Activated naive CD4-positive, alpha-beta T cell treated with anti-CD3 and anti-CD28 coated beads for 36 hours (primary cell): Measurements from ENCODE around the gene SLC35F3. TPM values are rescaled to one million over a fixed set of nuclear protein-coding genes. Genes with fewer than 3 reads are reported as not detected.
"Not testable (repeated sequence)": the region's sequence is repeated elsewhere in the genome, so short reads cannot be mapped to it uniquely, and the experiment has no call there.

Source experiments
- CTCF ChIA-PET: fragments of 350-600 bp; sonication (Branson Sonifier 250); formaldehyde crosslinking; loops from one replicate; lab custom pipeline; 2021; ENCODE audit warnings: antibody characterized with exemption; lab: Charles Lee
- DNase-seq: peaks from one replicate; pipeline ENCODE4 v3.0.0-alpha.2; 2020
- H3K27ac Mint-ChIP-seq: one replicate; pipeline ENCODE4 v1.8.0; 2021; ENCODE audit warnings: mild to moderate bottlenecking, mixed read lengths
- H3K27me3 Mint-ChIP-seq: one replicate; pipeline ENCODE4 v1.8.0; 2021; ENCODE audit warnings: low read depth, mixed read lengths
- H3K36me3 Mint-ChIP-seq: one replicate; pipeline ENCODE4 v1.8.0; 2021; ENCODE audit warnings: low read depth, mixed read lengths
- H3K4me1 Mint-ChIP-seq: one replicate; pipeline ENCODE4 v1.8.0; 2021; ENCODE audit warnings: low read depth, mixed read lengths
- H3K4me3 Mint-ChIP-seq: one replicate; pipeline ENCODE4 v1.8.0; 2021; ENCODE audit warnings: mild to moderate bottlenecking, moderate library complexity, mixed read lengths
- H3K9me3 Mint-ChIP-seq: one replicate; pipeline ENCODE4 v1.8.0; 2021; ENCODE audit warnings: mixed read lengths
- intact Hi-C: fragments of 100-400 bp; cut with micrococcal nuclease; formaldehyde crosslinking; loops from one replicate; pipeline ENCODE4 v1.15.1; 2023
- total RNA-seq, 2 experiments: library from RNA; stranded (reverse); gene quantifications; one replicate each; pipeline ENCODE4 v1.2.3, GENCODE V29; 2021

Gene SLC35F3
- total RNA-seq, 2 experiments from 2014 or later, result not detected

- Mint-ChIP-seq H3K4me3 (no peak overlapping the region), H3K4me1 (no peaks in the 10 kb centered on the region), H3K27ac (no peak overlapping the region), H3K9me3 (peaks cover 12% of the 10 kb centered on the region), H3K36me3 (no peaks in the 10 kb centered on the region), H3K27me3 (peaks cover 6% of the 10 kb centered on the region)
- intact Hi-C loops, result no loop called here
- DNase-seq, result no peak
- CTCF ChIA-PET, result no interaction called here
Observed at GRCh38 chr1:233884461-233885151, 19.9 kb upstream of the SLC35F3 start.

GRCh38 chr1:233885196-233885920 is 19.1 kb upstream of the SLC35F3 start:
- Mint-ChIP-seq H3K27me3 (peaks cover 4% of the 10 kb centered on the region), H3K4me3 (no peak overlapping the region), H3K9me3 (peaks cover 10% of the 10 kb centered on the region), H3K36me3 (peaks cover 1% of the 10 kb centered on the region), H3K27ac (no peak overlapping the region), H3K4me1 (no peaks in the 10 kb centered on the region)
- CTCF ChIA-PET, result no interaction called here
- no peak for DNase-seq
- intact Hi-C loops, result no loop called here

- DNase-seq, intact Hi-C loops, H3K4me3 Mint-ChIP-seq, H3K36me3 Mint-ChIP-seq, H3K4me1 Mint-ChIP-seq, H3K27me3 Mint-ChIP-seq, H3K27ac Mint-ChIP-seq, CTCF ChIA-PET: not testable (repeated sequence)
- H3K9me3 Mint-ChIP-seq, result peaks cover 15% of the 10 kb centered on the region
Observed at GRCh38 chr1:233891151-233891550, 13.3 kb upstream of the SLC35F3 start.

GRCh38 chr1:233897325-233898162 is 6.9 kb upstream of the SLC35F3 start:
- intact Hi-C loops, result no loop called here
- peaks cover 4% of the 10 kb centered on the region for H3K9me3 Mint-ChIP-seq
- H3K4me3 Mint-ChIP-seq, result no peak overlapping the region
- CTCF ChIA-PET, result no interaction called here
- peaks cover 16% of the 10 kb centered on the region for H3K27me3 Mint-ChIP-seq
- no peak overlapping the region for H3K27ac Mint-ChIP-seq
- H3K4me1 Mint-ChIP-seq, result no peaks in the 10 kb centered on the region
- H3K36me3 Mint-ChIP-seq, result no peaks in the 10 kb centered on the region
- DNase-seq, result no peak

- no peak overlapping the region for H3K4me3 Mint-ChIP-seq
- H3K27me3 Mint-ChIP-seq, result peaks cover 40% of the 10 kb centered on the region
- H3K9me3 Mint-ChIP-seq, result peaks cover 4% of the 10 kb centered on the region
- peaks cover 2% of the 10 kb centered on the region for H3K36me3 Mint-ChIP-seq
- H3K4me1 Mint-ChIP-seq, result peaks cover 8% of the 10 kb centered on the region
- H3K27ac Mint-ChIP-seq, result no peak overlapping the region
- intact Hi-C loops, result no loop called here
- CTCF ChIA-PET, result no interaction called here
- no peak for DNase-seq
Observed at GRCh38 chr1:233901495-233901894, 3.0 kb upstream of the SLC35F3 start.

- peaks cover 8% of the 10 kb centered on the region for H3K4me1 Mint-ChIP-seq
- intact Hi-C loops, result no loop called here
- H3K27me3 Mint-ChIP-seq, result peaks cover 58% of the 10 kb centered on the region
Observed at GRCh38 chr1:233905416-233906051, 1.1 kb downstream of the SLC35F3 start.

GRCh38 chr1:233907151-233907550 is 2.7 kb downstream of the SLC35F3 start:
- intact Hi-C loops, result no loop called here
- no peak for DNase-seq
- H3K4me1 Mint-ChIP-seq, result peaks cover 8% of the 10 kb centered on the region
- CTCF ChIA-PET, result no interaction called here
- H3K36me3 Mint-ChIP-seq, result peaks cover 2% of the 10 kb centered on the region
- no peak overlapping the region for H3K4me3 Mint-ChIP-seq
- no peaks in the 10 kb centered on the region for H3K9me3 Mint-ChIP-seq
- no peak overlapping the region for H3K27ac Mint-ChIP-seq
- peaks cover 55% of the 10 kb centered on the region for H3K27me3 Mint-ChIP-seq

More at GRCh38 chr1:233905416-233906051, 1.1 kb downstream of the SLC35F3 start:
- no peak for DNase-seq
- Mint-ChIP-seq H3K4me3 (no peak overlapping the region), H3K27ac (no peak overlapping the region), H3K9me3 (no peaks in the 10 kb centered on the region), H3K36me3 (peaks cover 2% of the 10 kb centered on the region)
- CTCF ChIA-PET, result no interaction called here

GRCh38 chr1:233908092-233908491 is 3.6 kb downstream of the SLC35F3 start:
- DNase-seq, result no peak
- CTCF ChIA-PET, result interaction anchor here (0.6 kb wide), 1 partner anchor 303 kb away, joined by 3 read pairs; no protein-coding TSS in a partner anchor
- Mint-ChIP-seq H3K27me3 (peaks cover 48% of the 10 kb centered on the region), H3K27ac (no peak overlapping the region), H3K4me1 (peaks cover 8% of the 10 kb centered on the region), H3K4me3 (no peak overlapping the region), H3K36me3 (peaks cover 2% of the 10 kb centered on the region), H3K9me3 (no peaks in the 10 kb centered on the region)
- intact Hi-C loops, result no loop called here

- no peak for DNase-seq
- no peaks in the 10 kb centered on the region for H3K9me3 Mint-ChIP-seq
- H3K4me3 Mint-ChIP-seq, result no peak overlapping the region
- intact Hi-C loops, result no loop called here
- peaks cover 40% of the 10 kb centered on the region for H3K27me3 Mint-ChIP-seq
- peaks cover 1% of the 10 kb centered on the region for H3K36me3 Mint-ChIP-seq
- CTCF ChIA-PET, result no interaction called here
- H3K27ac Mint-ChIP-seq, result no peak overlapping the region
- peaks cover 4% of the 10 kb centered on the region for H3K4me1 Mint-ChIP-seq
Observed at GRCh38 chr1:233909195-233909594, 4.7 kb downstream of the SLC35F3 start.

GRCh38 chr1:233912447-233912846 is 8.0 kb downstream of the SLC35F3 start:
- no peak overlapping the region for H3K27ac Mint-ChIP-seq
- intact Hi-C loops, result no loop called here

GRCh38 chr1:233912909-233913308 is 8.4 kb downstream of the SLC35F3 start:
- no peak overlapping the region for H3K4me3 Mint-ChIP-seq
- H3K4me1 Mint-ChIP-seq, result no peaks in the 10 kb centered on the region
- no peaks in the 10 kb centered on the region for H3K36me3 Mint-ChIP-seq
- H3K27ac Mint-ChIP-seq, result no peak overlapping the region
- peaks cover 19% of the 10 kb centered on the region for H3K27me3 Mint-ChIP-seq
- no peak for DNase-seq
- intact Hi-C loops, result no loop called here
- H3K9me3 Mint-ChIP-seq, result peaks cover 2% of the 10 kb centered on the region
- CTCF ChIA-PET, result no interaction called here

More at GRCh38 chr1:233912447-233912846, 8.0 kb downstream of the SLC35F3 start:
- DNase-seq, result no peak
- CTCF ChIA-PET, result no interaction called here
- peaks cover 21% of the 10 kb centered on the region for H3K27me3 Mint-ChIP-seq
- peaks cover 2% of the 10 kb centered on the region for H3K9me3 Mint-ChIP-seq
- no peaks in the 10 kb centered on the region for H3K36me3 Mint-ChIP-seq
- H3K4me1 Mint-ChIP-seq, result no peaks in the 10 kb centered on the region
- H3K4me3 Mint-ChIP-seq, result no peak overlapping the region

GRCh38 chr1:233916706-233917105 is 12.2 kb downstream of the SLC35F3 start:
- Mint-ChIP-seq H3K4me3 (no peak overlapping the region), H3K27me3 (peaks cover 3% of the 10 kb centered on the region), H3K27ac (no peak overlapping the region), H3K36me3 (no peaks in the 10 kb centered on the region), H3K4me1 (no peaks in the 10 kb centered on the region), H3K9me3 (peaks cover 2% of the 10 kb centered on the region)
- CTCF ChIA-PET, result no interaction called here
- DNase-seq, result no peak
- intact Hi-C loops, result no loop called here
